Limb (tissue), 2 donors: Measurements from ENCODE around the gene SLC9A8.
"Not testable (repeated sequence)": the region's sequence is repeated elsewhere in the genome, so short reads cannot be mapped to it uniquely, and the experiment has no call there.

Experiments used
- DNase-seq, 2 donors: peaks; one replicate each; pipeline ENCODE4 v3.0.0-alpha.2; 2016; ENCODE audit errors: extremely low spot score in 2 of 2

The SLC9A8 gene

GRCh38 chr20:49892817-49893216 is 80.2 kb downstream of the SLC9A8 start:
- no peak for DNase-seq

GRCh38 chr20:49893242-49894072 is 80.8 kb downstream of the SLC9A8 start:
- DNase-seq: no peak

DNA sequence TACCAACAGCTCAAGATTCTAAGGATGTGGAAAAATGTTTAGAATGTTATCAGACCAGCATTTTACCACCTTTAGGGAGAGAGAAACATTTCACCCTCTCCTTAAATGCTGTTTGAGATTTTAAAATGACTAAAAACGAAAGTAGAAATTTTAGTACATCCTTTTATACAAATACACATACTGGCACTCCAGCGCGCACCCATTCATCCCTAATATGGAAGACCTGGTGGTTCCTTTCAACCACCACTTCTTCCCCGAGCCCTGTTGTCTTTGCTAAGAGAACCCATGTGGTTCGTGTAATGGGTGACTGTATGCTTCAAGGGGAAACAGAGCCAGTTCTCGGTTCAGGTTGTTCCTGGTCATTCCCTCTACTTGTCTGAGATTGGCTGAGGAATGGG is 81.4 kb downstream of the SLC9A8 start:
- DNase-seq: no peak

DNA sequence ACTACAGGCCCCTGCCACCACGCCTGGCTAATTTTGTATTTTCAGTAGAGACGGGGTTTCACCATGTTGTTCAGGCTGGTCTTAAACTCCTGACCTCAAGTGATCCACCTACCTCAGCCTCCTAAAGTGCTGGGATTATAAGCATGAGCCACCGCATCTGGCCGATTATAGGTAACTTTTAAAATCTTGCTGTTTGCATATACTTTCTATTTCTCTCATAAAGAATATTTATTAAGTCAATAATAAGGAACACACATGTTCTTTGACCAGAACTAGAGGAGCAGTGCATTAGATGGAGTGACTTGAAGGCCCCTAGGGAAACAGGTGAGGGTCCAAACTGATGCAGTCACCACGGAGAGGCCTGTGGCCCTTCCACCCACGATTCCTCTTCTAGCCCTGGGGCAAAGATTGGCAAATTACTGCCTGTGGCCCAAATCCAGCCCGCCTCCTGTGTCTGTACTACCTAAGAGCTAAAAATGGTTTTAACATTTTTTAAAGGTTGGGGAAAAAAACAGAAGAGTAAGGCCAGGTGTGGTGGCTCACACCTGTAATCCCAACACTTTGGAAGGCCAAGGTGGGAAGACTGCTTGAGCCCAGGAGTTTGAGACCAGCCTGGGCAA is 83.0 kb downstream of the SLC9A8 start:
- DNase-seq: not testable (repeated sequence)

DNA sequence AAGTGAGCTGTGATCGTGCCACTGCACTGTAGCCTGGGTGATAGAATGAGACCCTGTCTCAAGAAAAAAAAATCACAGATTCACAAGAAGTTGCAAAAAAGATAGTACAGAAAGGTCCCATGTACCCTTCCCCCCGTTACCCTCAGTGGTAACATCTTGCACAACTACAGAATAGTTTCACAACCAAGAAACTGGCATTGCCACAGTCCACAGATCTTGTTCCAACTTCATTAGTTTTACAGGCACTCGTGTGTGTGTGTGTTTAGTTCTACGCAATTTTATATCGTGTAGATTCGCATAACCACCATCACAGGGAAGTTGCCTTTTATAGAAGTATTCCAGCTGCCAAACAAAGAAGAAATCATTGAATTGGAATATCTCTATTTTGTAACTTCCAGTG is 83.6 kb downstream of the SLC9A8 start:
- DNase-seq: no peak

DNA sequence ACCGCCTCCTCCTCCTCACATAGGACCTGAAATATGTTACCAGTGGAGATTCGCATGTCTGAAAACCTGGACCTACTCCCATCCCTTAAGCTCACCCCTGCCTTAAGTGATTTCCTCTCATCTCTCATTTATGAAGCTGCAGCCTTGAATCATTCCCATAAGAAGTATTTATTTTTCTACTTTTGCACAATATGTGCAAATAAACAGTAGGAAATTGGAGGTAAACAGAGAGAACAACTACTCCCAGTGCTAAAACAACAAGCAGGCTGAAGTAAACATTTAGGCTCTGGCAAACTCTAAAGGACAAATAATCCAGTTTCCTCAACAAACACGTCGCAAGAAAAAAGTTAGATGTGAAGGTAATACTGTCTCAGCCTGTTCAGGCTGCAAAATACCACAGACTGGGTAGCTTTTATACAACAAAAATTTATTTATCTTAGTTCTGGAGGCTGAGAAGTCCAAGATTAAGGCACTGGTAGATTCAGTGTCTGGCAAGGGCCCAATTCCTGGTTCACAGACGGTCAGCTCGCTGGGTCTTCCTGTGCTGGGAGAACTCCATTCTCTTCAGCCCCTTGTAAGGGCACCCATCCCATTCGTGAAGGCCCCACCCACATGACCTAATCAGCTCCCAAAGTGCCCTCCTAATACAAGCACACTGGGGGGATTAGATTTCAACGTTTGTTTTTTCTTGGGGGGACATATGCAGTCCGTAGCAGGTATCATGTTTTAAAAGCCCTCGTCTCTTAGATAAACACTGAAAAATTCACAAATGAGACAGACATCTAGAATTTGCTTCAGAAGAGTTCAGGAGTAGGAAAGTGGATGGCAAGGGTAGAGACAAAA is 87.1 kb downstream of the SLC9A8 start:
- no peak for DNase-seq

DNA sequence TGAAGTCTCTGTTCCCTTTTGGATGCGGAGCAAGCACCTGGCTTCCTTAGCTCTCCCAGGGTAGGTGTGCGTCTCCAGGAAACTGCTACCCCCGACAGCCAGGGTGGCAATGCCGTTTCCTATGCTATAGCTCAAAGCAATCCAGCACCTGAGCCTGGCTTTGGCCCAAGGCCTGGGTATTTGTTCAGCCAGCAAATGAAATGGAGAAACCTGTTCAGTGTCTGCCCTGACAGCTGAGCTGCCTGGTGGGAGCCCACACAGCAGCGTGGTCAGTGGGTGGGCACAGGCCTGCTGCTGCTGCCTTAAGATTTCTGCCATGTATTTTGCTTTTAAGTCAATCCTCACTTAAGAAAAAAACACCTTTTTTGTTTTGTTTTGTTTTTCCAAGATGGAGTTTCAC is 89.0 kb downstream of the SLC9A8 start:
- DNase-seq: no peak

- DNase-seq: no peak
These were observed 92.0 kb downstream of the SLC9A8 start for GRCh38 chr20:49904440-49905214.

- DNase-seq: no peak
These were observed 92.9 kb downstream of the SLC9A8 start for GRCh38 chr20:49905415-49906091.

DNA sequence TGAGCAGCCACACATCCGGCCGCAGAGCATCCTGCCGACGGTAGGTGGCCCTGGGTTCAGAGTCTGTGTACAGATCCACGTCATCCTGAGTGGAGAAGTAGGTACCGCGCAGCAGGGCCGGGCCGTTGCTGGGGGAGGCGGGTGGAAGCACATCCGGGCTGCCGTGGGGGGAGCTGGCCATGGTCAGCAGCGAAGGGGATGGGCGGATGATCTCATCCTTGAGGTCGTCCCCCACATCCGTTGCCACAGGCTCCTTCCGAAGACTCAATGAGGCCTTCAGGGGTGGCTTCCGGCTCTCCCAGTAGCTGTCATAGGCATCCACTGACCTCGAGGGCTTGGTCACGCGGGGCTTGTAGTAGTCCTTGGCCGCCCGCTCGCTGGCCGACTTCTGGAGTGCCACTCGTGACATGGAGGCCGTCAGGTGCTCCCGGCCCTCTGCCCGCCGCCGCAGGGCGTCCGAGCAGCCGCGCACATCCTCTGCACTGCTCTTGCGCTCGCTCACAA is 93.5 kb downstream of the SLC9A8 start:
- no peak for DNase-seq

- DNase-seq: no peak
These were observed 94.1 kb downstream of the SLC9A8 start for GRCh38 chr20:49906615-49907154.

DNA sequence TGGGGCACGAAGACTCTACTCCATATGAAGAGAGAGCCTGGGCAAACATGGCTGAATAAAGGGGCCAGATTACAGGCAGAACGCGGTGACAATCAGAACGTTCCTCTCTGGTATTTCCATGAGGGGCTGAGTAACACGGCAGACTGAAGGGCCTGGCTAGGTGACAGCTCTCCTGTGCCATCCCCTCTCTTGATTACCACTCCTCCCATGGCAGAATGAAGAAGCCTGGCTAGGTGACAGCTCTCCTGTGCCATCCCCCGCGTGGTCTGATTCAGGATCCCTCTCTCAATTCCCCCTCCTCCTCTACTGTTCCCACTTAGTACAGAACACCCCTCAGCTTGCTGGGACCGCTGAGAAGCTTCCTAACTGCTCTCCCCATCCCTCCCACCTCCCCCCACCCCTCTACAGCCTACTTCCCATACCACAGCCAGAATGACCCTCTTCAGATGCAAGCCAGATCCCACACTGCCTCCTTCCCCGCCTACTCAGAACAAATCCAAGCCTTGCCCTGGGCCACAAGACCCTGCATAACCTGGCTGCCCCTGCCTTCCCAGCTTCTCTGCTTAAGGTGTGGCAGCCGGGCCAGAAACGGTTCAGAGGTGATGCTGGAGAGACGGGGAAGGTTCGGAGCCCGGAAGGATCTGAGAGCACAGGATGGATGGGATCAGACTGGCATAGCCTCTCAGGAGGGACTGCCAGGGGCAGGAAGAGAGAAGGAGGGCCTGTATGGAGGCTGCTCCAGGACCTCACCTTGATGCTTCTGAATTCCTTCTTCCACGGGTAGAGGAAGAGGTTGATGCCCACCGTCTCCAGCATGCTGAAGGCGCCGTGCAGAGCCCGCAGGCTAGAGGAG is 95.0 kb downstream of the SLC9A8 start:
- no peak for DNase-seq

GRCh38 chr20:49908258-49908565 is 95.6 kb downstream of the SLC9A8 start:
- DNase-seq: no peak

- no peak for DNase-seq
These were observed 97.1 kb downstream of the SLC9A8 start for GRCh38 chr20:49909499-49910339.

GRCh38 chr20:49910340-49910706 is 97.7 kb downstream of the SLC9A8 start:
- DNase-seq: no peak

- DNase-seq: no peak
These were observed 100.9 kb downstream of the SLC9A8 start for GRCh38 chr20:49913399-49914047.

DNA sequence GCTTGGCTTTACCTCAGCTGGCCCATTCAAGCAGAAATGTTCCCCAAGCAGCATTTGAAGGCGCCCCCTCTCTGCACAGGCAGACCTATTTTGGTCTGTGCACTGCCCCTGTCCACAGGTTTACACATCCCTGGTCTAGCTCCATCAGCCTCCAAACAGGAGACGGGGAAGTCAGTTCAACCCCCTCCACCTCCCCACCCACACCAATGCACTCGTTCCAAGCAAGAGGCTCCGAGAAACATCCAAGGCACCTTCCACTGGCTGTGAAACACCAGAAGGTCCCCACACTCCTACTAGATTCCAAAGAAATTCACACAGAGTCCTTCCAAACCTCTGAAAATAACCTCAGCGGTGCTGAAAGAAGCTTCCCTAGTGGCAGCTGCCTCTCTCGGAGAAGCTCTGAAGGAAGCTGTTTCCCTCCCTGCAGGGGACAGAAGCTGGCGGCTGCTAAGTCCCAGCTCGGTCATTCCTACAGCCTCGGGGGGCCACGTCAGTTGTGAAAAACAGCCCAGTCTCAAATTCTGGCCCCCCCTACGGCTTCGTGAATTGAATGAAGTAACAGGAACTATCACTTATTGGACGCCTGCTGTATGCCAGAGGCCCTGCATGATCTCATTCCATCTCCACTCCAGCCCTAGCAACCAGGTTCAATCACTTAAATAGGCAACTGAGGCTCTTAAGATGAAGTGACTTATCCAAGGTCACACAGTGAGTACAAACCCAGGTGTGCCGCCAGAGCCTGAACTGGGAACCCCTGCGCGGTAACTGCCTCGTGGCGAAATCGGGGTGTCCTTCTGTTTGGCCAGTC is 101.9 kb downstream of the SLC9A8 start:
- DNase-seq: no peak

- DNase-seq: no peak
These were observed 102.4 kb downstream of the SLC9A8 start for GRCh38 chr20:49915118-49915379.
